VCaP (cell line): ENCODE measurements around the gene HJV.
A peak's percentile ranks its signal among the peaks of the same experiment; 100 is the strongest.
"Not testable (repeated sequence)": the region's sequence is repeated elsewhere in the genome, so short reads cannot be mapped to it uniquely, and the experiment has no call there.

Experiments used
- H3K27ac ChIP-seq: fragments of 450-650 bp; 2 replicates; pipeline ENCODE4 v1.5.1; 2017
- TF ChIP-seq, protein P1 (sequence below): fragments of 450-650 bp; conservative IDR thresholded peaks from 2 replicates; pipeline ENCODE4 v1.5.1; 2017; ENCODE audit warnings: mild to moderate bottlenecking, moderate library complexity

The HJV gene

DNA sequence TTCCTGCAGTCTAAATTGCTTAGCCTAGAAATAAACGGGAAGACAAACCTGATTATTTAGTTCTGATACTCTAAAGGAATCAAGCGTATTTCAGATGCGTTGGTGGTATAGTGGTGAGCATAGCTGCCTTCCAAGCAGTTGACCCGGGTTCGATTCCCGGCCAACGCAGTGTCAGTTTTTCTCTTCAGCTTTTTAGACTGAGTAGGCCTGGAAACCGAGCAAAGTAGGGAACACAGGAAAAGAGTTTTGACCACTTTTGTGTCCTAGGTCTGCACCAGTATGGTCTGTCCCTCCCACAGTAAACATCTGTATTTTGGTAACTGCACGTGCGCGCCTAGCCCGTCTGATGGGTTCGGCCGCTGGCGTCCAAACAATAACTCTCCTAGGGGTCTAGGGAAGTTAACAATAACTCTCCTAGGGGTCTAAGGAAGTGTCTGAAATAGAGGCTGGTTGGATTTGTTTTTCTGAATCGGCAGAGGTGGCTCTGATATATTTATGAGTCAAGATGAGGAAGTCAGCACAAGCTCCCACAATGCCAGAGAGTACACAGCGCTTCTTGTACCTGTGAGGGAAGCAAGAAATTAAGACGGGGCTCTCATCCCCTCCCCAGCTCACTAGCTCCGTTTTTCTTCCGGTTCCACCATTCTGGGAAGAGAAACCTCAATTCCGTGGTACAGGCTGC is 15.6 kb upstream of the HJV start:
- TF ChIP-seq, protein P1, sequence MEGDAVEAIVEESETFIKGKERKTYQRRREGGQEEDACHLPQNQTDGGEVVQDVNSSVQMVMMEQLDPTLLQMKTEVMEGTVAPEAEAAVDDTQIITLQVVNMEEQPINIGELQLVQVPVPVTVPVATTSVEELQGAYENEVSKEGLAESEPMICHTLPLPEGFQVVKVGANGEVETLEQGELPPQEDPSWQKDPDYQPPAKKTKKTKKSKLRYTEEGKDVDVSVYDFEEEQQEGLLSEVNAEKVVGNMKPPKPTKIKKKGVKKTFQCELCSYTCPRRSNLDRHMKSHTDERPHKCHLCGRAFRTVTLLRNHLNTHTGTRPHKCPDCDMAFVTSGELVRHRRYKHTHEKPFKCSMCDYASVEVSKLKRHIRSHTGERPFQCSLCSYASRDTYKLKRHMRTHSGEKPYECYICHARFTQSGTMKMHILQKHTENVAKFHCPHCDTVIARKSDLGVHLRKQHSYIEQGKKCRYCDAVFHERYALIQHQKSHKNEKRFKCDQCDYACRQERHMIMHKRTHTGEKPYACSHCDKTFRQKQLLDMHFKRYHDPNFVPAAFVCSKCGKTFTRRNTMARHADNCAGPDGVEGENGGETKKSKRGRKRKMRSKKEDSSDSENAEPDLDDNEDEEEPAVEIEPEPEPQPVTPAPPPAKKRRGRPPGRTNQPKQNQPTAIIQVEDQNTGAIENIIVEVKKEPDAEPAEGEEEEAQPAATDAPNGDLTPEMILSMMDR: no peak

DNA sequence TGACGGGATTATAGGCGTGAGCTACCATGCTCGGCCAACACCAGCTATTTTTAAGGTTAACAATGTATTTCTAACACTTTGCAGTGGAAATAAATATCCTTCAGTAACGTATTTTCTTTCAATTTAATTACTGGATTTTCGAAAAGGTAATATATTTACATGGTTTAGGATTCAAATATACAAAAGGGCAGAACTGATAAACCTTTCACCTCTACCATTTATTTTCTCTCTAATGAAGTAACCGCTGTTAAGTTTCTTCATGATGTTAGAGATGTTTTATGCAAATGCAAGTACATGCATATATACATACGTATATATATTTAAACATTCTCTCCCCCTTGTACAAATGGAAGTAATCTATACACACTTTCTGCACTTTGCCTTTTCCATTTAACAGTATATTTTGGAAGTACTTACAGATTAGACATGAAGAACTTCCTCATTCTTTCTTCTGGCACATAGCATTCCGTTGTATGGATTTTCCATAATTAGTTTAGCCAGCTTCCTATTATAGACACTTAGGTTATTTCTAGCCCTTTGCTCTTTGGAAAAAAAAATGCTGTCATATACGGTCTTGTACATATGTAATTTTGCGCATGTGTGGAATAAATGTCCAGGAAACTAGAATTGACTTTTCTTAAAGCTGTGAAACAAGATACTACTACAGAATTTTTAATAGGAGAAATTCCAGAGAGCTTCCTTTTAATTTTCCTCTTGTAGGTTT is 14.9 kb upstream of the HJV start:
- H3K27ac ChIP-seq: peak overlapping the region; percentile 80
- TF ChIP-seq, protein P1: no peak

More for the DNA sequence above, 15.6 kb upstream of the HJV start:
- H3K27ac ChIP-seq: peak overlapping the region; percentile 80

DNA sequence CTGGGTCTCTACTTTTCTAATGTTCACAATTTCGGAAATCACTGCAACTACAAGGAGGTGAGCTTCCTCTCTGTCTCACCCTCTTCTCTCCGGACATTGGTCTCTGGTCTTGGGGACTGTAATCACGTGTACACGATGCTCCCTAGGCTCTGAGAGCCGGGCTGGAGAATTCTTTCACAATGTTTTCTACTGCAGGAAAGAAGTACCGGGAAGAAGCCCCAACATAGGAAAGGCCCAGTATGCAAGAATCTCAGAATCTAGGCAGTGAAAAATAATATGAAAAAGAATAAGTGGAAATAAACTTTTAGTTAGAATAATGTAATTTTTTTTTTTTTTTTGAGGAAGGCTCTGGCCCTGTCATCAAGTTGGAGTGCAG is 13.5 kb upstream of the HJV start:
- H3K27ac ChIP-seq: no peak overlapping the region
- TF ChIP-seq, protein P1: no peak

DNA sequence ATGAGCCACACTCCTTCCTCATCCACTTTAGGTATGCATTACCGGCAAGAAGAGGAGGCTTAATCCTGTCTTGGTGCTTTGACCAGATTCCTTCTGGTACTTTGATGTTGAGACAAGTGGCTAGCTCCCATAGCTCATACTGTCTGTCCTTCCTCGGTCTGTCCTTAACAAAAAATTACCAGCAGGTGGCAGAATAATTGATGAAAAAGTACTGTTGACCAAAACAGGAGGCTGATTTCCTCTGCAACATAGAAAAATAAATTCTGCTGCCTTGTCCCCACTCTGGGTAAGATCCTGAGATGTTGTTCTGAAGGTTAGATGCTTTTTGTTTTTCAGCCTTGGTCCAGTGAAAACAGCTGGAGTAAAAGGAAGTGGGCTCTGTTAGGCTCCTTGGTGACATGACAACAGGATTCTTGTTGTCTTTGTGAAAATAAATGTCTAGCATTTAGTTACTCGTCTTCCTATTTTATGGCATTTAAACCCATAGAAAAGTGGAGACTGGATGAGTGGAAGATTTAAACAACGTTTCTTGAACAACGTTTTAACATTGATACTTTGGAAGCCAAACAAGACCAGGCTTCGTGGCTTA is 11.2 kb upstream of the HJV start:
- H3K27ac ChIP-seq: no peak overlapping the region
- TF ChIP-seq, protein P1: peak; percentile 69

DNA sequence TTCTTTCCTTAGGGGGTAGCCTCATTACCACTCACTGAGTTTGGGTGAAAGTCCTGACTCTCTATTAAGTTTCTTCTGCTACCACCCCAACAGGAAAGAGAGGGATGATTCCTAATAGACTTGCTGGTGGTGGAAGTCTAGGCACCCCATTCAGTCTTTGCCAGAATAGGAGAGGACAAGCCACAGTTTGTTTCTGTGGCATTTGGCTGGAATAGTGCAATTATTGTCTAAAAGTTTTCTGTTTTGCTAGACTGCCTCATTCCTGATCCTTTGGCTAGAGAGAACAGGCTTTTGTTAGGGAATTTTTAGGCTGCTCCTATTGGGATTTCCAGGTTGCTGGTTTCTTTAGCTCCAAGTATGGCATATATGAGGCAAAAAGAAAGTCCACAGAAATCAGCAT is 9.9 kb upstream of the HJV start:
- H3K27ac ChIP-seq: no peak overlapping the region
- TF ChIP-seq, protein P1: no peak

DNA sequence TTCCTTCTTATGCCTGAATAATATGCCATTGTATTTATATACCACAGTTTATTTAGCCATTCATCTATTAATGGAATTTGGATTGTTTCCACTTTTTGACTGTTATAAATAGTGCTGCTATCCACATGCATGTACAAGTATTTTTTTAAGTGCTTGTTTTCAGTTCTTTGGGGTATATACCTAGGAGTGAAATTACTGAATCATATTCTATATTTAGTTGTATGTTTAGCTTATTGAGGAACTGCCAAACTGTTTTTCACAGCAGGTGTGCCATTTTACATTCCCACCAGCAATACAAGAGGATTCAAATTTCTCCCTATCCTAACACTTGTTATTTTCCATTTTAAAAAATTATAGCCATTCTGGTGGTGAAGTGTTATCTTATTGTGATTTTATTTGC is 7.6 kb upstream of the HJV start:
- TF ChIP-seq, protein P1: no peak
- no peak overlapping the region for H3K27ac ChIP-seq

DNA sequence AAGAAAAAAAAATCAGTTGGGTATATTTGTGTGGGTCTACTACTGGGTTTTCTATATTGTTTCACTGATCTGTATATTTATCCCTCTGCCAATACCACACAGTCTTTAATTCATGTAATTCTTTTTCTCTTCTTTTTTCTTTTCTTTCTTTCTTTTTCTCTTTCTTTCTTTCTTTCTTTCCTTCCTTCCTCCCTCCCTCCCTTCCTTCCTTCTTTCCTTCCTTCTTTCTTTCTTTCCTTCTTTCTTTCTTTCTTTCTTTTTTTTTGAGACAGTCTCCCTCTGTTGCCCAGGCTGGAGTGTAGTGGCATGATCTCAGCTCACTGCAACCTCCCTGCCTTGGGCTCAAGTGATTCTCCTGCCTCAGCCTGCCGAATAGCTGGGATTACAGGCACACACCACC is 5.1 kb upstream of the HJV start:
- not testable (repeated sequence) for H3K27ac ChIP-seq

DNA sequence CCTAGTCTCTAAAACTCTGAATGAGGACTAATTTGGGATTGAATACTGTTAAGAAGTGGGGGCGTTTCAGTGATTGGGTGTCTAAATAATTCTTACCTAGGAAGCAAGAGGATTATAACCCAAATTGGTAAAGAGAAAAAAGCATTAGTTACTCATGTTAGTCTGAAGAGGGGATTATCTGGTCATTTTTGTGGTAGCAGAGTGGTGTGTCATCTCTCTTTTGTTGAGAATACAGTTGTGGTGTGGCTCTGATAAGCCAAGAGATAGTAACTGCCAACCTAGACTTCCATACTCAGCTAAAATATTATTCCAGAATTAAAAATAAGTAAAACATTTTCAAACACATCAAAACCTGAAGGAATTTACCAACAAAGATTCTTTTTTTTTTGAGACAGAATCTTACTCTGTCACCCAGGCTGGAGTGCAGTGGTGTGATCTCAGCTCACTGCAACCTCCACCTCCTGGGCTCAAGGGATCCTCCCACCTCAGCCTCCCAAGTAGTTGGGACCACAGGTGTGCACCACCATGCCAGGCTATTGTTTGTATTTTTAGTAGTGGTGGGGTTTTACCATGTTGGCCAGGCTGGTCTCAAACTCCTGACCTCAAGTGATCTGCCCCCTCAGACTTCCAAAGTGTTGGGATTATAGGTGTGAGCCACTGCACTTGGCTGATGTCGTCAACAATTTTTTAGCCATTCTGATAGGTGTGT is 4.4 kb upstream of the HJV start:
- not testable (repeated sequence) for H3K27ac ChIP-seq
